Astrocyte (in vitro differentiated cells and primary cell): ENCODE measurements around the gene NUDT16L1. TPM values are rescaled to one million over a fixed set of nuclear protein-coding genes. Genes with fewer than 3 reads are reported as not detected.

ENCODE experiments used
- DNase-seq: peaks from one replicate; pipeline ENCODE4 v3.0.0-alpha.2; 2010; ENCODE audit warnings: low read depth
- FAIRE-seq: peaks from 2 replicates; lab custom pipeline; 2011; peaks lifted over from hg19 to GRCh38; lab: Jason Lieb, UNC
- H2AFZ ChIP-seq: 2 replicates; pipeline ENCODE4 v1.6.0; 2012; ENCODE audit warnings: low read depth, low read length, inconsistent platforms
- H3K27ac ChIP-seq: 2 replicates; pipeline ENCODE4 v1.5.1; 2011; ENCODE audit warnings: low read depth, low read length, inconsistent platforms
- H3K27me3 ChIP-seq: 2 replicates; pipeline ENCODE4 v1.6.0; 2011; ENCODE audit warnings: low read length, inconsistent platforms; ENCODE audit not compliant: insufficient read depth
- H3K36me3 ChIP-seq: 2 replicates; pipeline ENCODE4 v1.5.1; 2011; ENCODE audit warnings: low read length, inconsistent platforms; ENCODE audit not compliant: insufficient read depth
- H3K4me1 ChIP-seq: 2 replicates; pipeline ENCODE4 v1.5.1; 2011; ENCODE audit warnings: low read length, inconsistent platforms; ENCODE audit not compliant: insufficient read depth
- H3K4me2 ChIP-seq: 2 replicates; pipeline ENCODE4 v1.6.0; 2012; ENCODE audit warnings: low read length, inconsistent platforms
- H3K4me3 ChIP-seq: 2 replicates; pipeline ENCODE4 v1.5.1; 2011; ENCODE audit warnings: low read depth, mild to moderate bottlenecking, low read length, inconsistent platforms; ENCODE audit not compliant: insufficient read depth
- H3K79me2 ChIP-seq: 2 replicates; pipeline ENCODE4 v1.6.0; 2012; ENCODE audit warnings: mild to moderate bottlenecking, low read length, inconsistent platforms; ENCODE audit not compliant: insufficient read depth
- H3K9ac ChIP-seq: 2 replicates; pipeline ENCODE4 v1.6.0; 2012; ENCODE audit warnings: mild to moderate bottlenecking, low read length, inconsistent platforms
- H3K9me3 ChIP-seq: 2 replicates; pipeline ENCODE4 v1.5.1; 2012; ENCODE audit warnings: low read depth, mild to moderate bottlenecking, low read length, inconsistent platforms; ENCODE audit not compliant: insufficient read depth
- H4K20me1 ChIP-seq: 2 replicates; pipeline ENCODE4 v1.6.0; 2012; ENCODE audit warnings: low read length, inconsistent platforms; ENCODE audit not compliant: insufficient read depth
- H3K27ac Mint-ChIP-seq: one replicate; pipeline ENCODE4 v1.8.0; 2021; ENCODE audit warnings: mild to moderate bottlenecking, mixed read lengths; ENCODE audit not compliant: unreplicated experiment
- H3K27me3 Mint-ChIP-seq: one replicate; pipeline ENCODE4 v1.8.0; 2021; ENCODE audit warnings: low read depth, mixed read lengths; ENCODE audit not compliant: unreplicated experiment
- H3K36me3 Mint-ChIP-seq: one replicate; pipeline ENCODE4 v1.8.0; 2021; ENCODE audit warnings: low read depth, mixed read lengths; ENCODE audit not compliant: unreplicated experiment
- H3K4me1 Mint-ChIP-seq: one replicate; pipeline ENCODE4 v1.8.0; 2021; ENCODE audit warnings: low read depth, mixed read lengths; ENCODE audit not compliant: unreplicated experiment
- H3K4me3 Mint-ChIP-seq: one replicate; pipeline ENCODE4 v1.8.0; 2021; ENCODE audit warnings: mild to moderate bottlenecking, moderate library complexity, mixed read lengths; ENCODE audit not compliant: unreplicated experiment
- H3K9me3 Mint-ChIP-seq: one replicate; pipeline ENCODE4 v1.8.0; 2021; ENCODE audit warnings: mild to moderate bottlenecking, mixed read lengths; ENCODE audit not compliant: unreplicated experiment
- EZH2 ChIP-seq: IDR thresholded peaks from 2 replicates; pipeline ENCODE4 v1.6.1; 2012; ENCODE audit warnings: mild to moderate bottlenecking, low read length, inconsistent platforms; ENCODE audit not compliant: insufficient read depth
- total RNA-seq: library from RNA; stranded (reverse); gene quantifications from 2 replicates; pipeline ENCODE4 v1.2.1, GENCODE V29; 2021
- TF ChIP-seq, protein P1 (sequence below): IDR thresholded peaks from 2 replicates; pipeline ENCODE4 v1.5.1; 2011; ENCODE audit warnings: low read depth, mild to moderate bottlenecking, inconsistent platforms, low read length, moderate library complexity; ENCODE audit not compliant: insufficient read depth

Gene NUDT16L1
- total RNA-seq, 1 donor from 2014 or later: 42.2 TPM

DNA sequence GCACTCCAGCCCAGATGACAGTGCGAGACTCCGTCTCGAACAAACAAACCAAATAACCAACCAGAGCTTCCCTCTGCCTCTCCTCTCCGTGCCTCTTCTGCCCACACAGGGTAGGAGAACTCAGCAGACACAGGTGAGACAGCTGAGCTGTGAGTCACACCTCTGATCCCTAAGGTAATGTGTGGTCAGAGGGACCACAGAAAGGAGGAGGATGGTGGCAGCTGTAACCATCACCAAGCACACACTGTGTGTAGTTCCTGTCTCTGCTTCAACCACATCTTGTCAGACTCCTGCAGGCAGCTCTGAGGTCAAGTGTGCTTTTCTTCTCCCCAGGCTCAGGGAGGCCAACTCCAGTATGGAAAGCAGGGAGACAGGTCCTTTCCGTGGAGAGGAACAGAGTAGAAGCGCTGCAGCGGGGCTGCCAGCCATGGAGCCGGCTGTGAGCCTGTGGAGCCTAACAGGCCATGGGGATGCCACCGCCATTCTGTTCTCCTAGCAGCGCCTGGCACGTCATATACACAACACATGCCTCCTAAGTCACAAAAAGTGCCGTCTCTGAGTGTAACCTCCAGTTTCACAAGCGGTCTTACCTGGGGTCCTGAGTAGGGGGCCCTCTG lies 7.1 kb downstream of the NUDT16L1 start:
- peaks cover 22% of the 10 kb centered on the region for H3K36me3 ChIP-seq
- no peak overlapping the region for H3K9ac ChIP-seq
- no peaks in the 10 kb centered on the region for H3K27me3 Mint-ChIP-seq
- no peak for DNase-seq
- no peaks in the 10 kb centered on the region for H3K27me3 ChIP-seq
- FAIRE-seq: no peak
- no peak overlapping the region for H3K4me3 ChIP-seq
- no peak for TF ChIP-seq EZH2
- TF ChIP-seq, protein P1, sequence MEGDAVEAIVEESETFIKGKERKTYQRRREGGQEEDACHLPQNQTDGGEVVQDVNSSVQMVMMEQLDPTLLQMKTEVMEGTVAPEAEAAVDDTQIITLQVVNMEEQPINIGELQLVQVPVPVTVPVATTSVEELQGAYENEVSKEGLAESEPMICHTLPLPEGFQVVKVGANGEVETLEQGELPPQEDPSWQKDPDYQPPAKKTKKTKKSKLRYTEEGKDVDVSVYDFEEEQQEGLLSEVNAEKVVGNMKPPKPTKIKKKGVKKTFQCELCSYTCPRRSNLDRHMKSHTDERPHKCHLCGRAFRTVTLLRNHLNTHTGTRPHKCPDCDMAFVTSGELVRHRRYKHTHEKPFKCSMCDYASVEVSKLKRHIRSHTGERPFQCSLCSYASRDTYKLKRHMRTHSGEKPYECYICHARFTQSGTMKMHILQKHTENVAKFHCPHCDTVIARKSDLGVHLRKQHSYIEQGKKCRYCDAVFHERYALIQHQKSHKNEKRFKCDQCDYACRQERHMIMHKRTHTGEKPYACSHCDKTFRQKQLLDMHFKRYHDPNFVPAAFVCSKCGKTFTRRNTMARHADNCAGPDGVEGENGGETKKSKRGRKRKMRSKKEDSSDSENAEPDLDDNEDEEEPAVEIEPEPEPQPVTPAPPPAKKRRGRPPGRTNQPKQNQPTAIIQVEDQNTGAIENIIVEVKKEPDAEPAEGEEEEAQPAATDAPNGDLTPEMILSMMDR: no peak
- H3K4me2 ChIP-seq: no peak overlapping the region
- no peak overlapping the region for H2AFZ ChIP-seq
- H4K20me1 ChIP-seq: peaks cover 25% of the 10 kb centered on the region
- no peak overlapping the region for H3K27ac Mint-ChIP-seq
- H3K9me3 ChIP-seq: no peaks in the 10 kb centered on the region
- H3K9me3 Mint-ChIP-seq: no peaks in the 10 kb centered on the region
- no peaks in the 10 kb centered on the region for H3K4me1 ChIP-seq
- H3K27ac ChIP-seq: no peak overlapping the region
- peaks cover 5% of the 10 kb centered on the region for H3K4me1 Mint-ChIP-seq
- peaks cover 2% of the 10 kb centered on the region for H3K79me2 ChIP-seq
- H3K4me3 Mint-ChIP-seq: no peak overlapping the region
- peaks cover 15% of the 10 kb centered on the region for H3K36me3 Mint-ChIP-seq

DNA sequence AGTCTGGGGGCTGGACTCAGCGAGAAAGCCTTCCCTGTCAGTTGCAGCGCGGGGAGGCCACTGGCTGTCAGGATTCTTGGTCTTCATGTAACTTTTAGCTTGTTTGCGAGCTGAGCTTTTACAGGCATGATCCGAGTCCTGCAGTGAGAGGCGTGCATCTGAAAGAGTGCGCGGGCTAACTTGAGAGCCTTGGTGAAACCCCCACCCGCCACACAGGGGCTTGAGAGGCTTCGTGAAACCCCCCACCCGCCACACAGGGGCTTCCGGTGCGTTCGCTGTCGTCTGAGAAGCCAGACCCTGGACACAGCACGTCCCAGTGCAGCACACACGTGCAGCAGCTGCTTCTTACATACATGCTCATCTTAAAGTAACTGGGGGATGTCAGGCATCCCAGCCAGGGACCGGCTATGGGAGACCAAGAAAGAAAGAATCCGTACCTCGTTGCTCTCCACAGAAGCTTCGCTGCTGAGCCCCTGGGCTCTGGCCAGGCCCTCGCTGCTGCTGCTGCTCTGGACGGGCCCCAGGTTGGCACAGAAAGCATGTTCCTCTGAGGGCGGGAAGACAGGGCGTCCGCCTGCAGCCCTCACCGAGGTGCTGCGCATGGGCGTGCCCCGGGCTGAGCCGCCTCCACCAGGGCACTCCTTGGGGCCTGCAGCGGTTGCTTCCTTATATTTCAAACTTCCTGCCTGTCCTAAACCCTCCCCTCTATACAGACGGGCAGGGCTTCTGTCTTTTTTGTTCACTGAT lies 7.8 kb downstream of the NUDT16L1 start:
- no peaks in the 10 kb centered on the region for H3K9me3 Mint-ChIP-seq

More for the DNA sequence above, 7.8 kb downstream of the NUDT16L1 start:
- no peaks in the 10 kb centered on the region for H3K27me3 ChIP-seq
- FAIRE-seq: no peak
- no peak overlapping the region for H3K9ac ChIP-seq
- H4K20me1 ChIP-seq: peaks cover 18% of the 10 kb centered on the region
- Mint-ChIP-seq H3K4me3 (no peak overlapping the region), H3K27me3 (no peaks in the 10 kb centered on the region), H3K27ac (no peak overlapping the region), H3K4me1 (peaks cover 3% of the 10 kb centered on the region), H3K36me3 (peaks cover 14% of the 10 kb centered on the region)
- no peaks in the 10 kb centered on the region for H3K79me2 ChIP-seq
- H3K9me3 ChIP-seq: no peaks in the 10 kb centered on the region
- H3K4me3 ChIP-seq: no peak overlapping the region
- H3K27ac ChIP-seq: no peak overlapping the region
- no peak overlapping the region for H3K4me2 ChIP-seq
- DNase-seq: no peak
- H3K36me3 ChIP-seq: peaks cover 16% of the 10 kb centered on the region
- TF ChIP-seq, protein P1: no peak
- TF ChIP-seq EZH2: no peak
- H3K4me1 ChIP-seq: no peaks in the 10 kb centered on the region
- H2AFZ ChIP-seq: no peak overlapping the region
